HepG2 (cell line): ENCODE data around the gene LZTS2. TPM values are rescaled to one million over a fixed set of nuclear protein-coding genes. Genes with fewer than 3 reads are reported as not detected.

Experiments
- BCL6 ChIP-seq: IDR thresholded peaks from 2 replicates; pipeline ENCODE4 v1.6.1; 2016; ENCODE audit warnings: missing genetic modification reagents, missing compliant biosample characterization
- BRCA1 ChIP-seq: sonication (generic); formaldehyde crosslinking; IDR thresholded peaks from 2 replicates; pipeline ENCODE4 v1.4.0; 2020; ENCODE audit warnings: missing genetic modification reagents
- FIP1L1 ChIP-seq: fragments of 200-400 bp; formaldehyde crosslinking; IDR thresholded peaks from 2 replicates; pipeline ENCODE4 v1.6.1; 2018; ENCODE audit warnings: low read depth, mild to moderate bottlenecking, low read length, moderate library complexity, borderline replicate concordance; ENCODE audit not compliant: insufficient read depth
- HIC2 ChIP-seq: sonication (generic); formaldehyde crosslinking; IDR thresholded peaks from 2 replicates; pipeline ENCODE4 v1.9.0; 2022; ENCODE audit warnings: low read depth, missing genetic modification reagents
- HNRNPL ChIP-seq: fragments of 200-400 bp; formaldehyde crosslinking; IDR thresholded peaks from 2 replicates; pipeline ENCODE4 v1.6.1; 2017; ENCODE audit warnings: mild to moderate bottlenecking, low read depth, low read length
- KDM3A ChIP-seq: IDR thresholded peaks from 2 replicates; pipeline ENCODE4 v1.6.1; 2018; ENCODE audit warnings: low read depth, missing compliant biosample characterization
- SIX1 ChIP-seq: sonication (generic); formaldehyde crosslinking; IDR thresholded peaks from 2 replicates; pipeline ENCODE4 v1.4.0; 2020; ENCODE audit warnings: missing genetic modification reagents, borderline replicate concordance
- SMARCC2 ChIP-seq: fragments of 450-650 bp; IDR thresholded peaks from 2 replicates; pipeline ENCODE4 v1.6.1; 2017; ENCODE audit warnings: antibody characterized with exemption, mild to moderate bottlenecking
- SRF ChIP-seq: IDR thresholded peaks from 2 replicates; pipeline ENCODE4 v1.6.1; 2011; ENCODE audit warnings: mild to moderate bottlenecking, low read depth, low read length, moderate library complexity
- TGIF2 ChIP-seq: IDR thresholded peaks from 2 replicates; pipeline ENCODE4 v1.6.1; 2016; ENCODE audit warnings: control low read depth, missing compliant biosample characterization
- THAP11 ChIP-seq: IDR thresholded peaks from 2 replicates; pipeline ENCODE4 v1.6.1; 2016; ENCODE audit warnings: missing biosample characterization, missing genetic modification reagents
- ZBED4 ChIP-seq: sonication (generic); formaldehyde crosslinking; IDR thresholded peaks from 2 replicates; pipeline ENCODE4 v1.4.0; 2020; ENCODE audit warnings: missing genetic modification reagents, borderline replicate concordance
- ZFP36L2 ChIP-seq: sonication (generic); formaldehyde crosslinking; IDR thresholded peaks from 2 replicates; pipeline ENCODE4 v1.4.0; 2020; ENCODE audit warnings: missing genetic modification reagents
- ZNF263 ChIP-seq: sonication (generic); formaldehyde crosslinking; IDR thresholded peaks from 2 replicates; pipeline ENCODE4 v1.4.0; 2020; ENCODE audit warnings: missing genetic modification reagents
- ZNF430 ChIP-seq: sonication (generic); formaldehyde crosslinking; IDR thresholded peaks from 2 replicates; pipeline ENCODE4 v1.9.0; 2021; ENCODE audit warnings: mild to moderate bottlenecking, missing genetic modification reagents
- ZNF577 ChIP-seq: sonication (generic); formaldehyde crosslinking; IDR thresholded peaks from 2 replicates; pipeline ENCODE4 v1.4.0; 2020; ENCODE audit warnings: mild to moderate bottlenecking, low read depth, missing genetic modification reagents, borderline replicate concordance
- ZNF749 ChIP-seq: sonication (generic); formaldehyde crosslinking; IDR thresholded peaks from 2 replicates; pipeline ENCODE4 v1.8.0; 2022; ENCODE audit warnings: mild to moderate bottlenecking, missing genetic modification reagents, moderate library complexity, borderline replicate concordance
- ZNF788 ChIP-seq: sonication (generic); formaldehyde crosslinking; IDR thresholded peaks from 2 replicates; pipeline ENCODE4 v1.5.0; 2020; ENCODE audit warnings: mild to moderate bottlenecking, missing genetic modification reagents, borderline replicate concordance
- polyA plus RNA-seq, 8 experiments: library from polyadenylated mRNA; depleted of rRNA in 3 of 8; stranded (reverse) in 7 of 8; unstranded in 1 of 8; fragments of >200 nt; fragmentation: Illumina TruSeq in 4 of 8; extraction: Trizol in 4 of 8; gene quantifications; 2 replicates each; pipeline versions ENCODE4 v1.2.1 to v1.2.3, GENCODE V29; 2011 to 2016; ENCODE audit warnings: low read depth in 4 of 8, missing spikeins in 1 of 8, mixed read lengths in 1 of 8; ENCODE audit not compliant: insufficient read depth in 1 of 8
- total RNA-seq, 5 experiments: library from RNA; depleted of rRNA; stranded (reverse); fragments of >200 nt; fragmentation: Illumina TruSeq; extraction: Trizol; gene quantifications; 2 replicates each; pipeline ENCODE4 v1.2.3, GENCODE V29; 2016; ENCODE audit warnings: low read depth in 1 of 5
- TF ChIP-seq, protein P1 (sequence below): sonication (generic); formaldehyde crosslinking; IDR thresholded peaks from 2 replicates; pipeline ENCODE4 v1.5.0; 2020; ENCODE audit warnings: missing genetic modification reagents
- TF ChIP-seq, protein P2 (sequence below), 2 experiments: sonication (generic) in 1 of 2; formaldehyde crosslinking in 1 of 2; IDR thresholded peaks; 2 replicates each; pipeline versions ENCODE4 v1.4.0 to v1.6.1; 2018 to 2020; ENCODE audit warnings: missing genetic modification reagents in 2 of 2, borderline replicate concordance in 1 of 2, low read depth in 1 of 2, mild to moderate bottlenecking in 1 of 2, missing biosample characterization in 1 of 2

The LZTS2 gene
- total and polyA plus RNA-seq, 2 of the 13 experiments (the other 11 are each of a cell fraction or from before 2014, with no cell fraction given), result 43.6 to 65.6 TPM

GRCh38 chr10:101042667-101043362, 43.2 kb downstream of the LZTS2 start (continued):
- TF ChIP-seq ZBED4 (CRISPR knock-in tag) (0 out of 2 replicates have a peak, but pooled peaks have one; percentile 36), BRCA1 (CRISPR knock-in tag) (no peak), ZNF749 (CRISPR knock-in tag) (no peak), FIP1L1 (no peak), SMARCC2 (no peak), KDM3A (CRISPR knock-in tag) (no peak), TGIF2 (peak; percentile 41; the same call in 1 of the 2 replicates), SRF (0 out of 2 replicates have a peak, but pooled peaks have one; percentile 6), BCL6 (CRISPR knock-in tag) (peak; percentile 89), ZNF577 (no peak), HNRNPL (0 out of 2 replicates have a peak, but pooled peaks have one; percentile 37), ZNF263 (CRISPR knock-in tag) (no peak), THAP11 (peak; percentile 64; the same call in 1 of the 2 replicates), SIX1 (no peak), HIC2 (CRISPR knock-in tag) (no peak), ZFP36L2 (CRISPR knock-in tag) (no peak), ZNF788 (CRISPR knock-in tag) (no peak), ZNF430 (CRISPR knock-in tag) (peak; percentile 71)
- TF ChIP-seq, protein P1, sequence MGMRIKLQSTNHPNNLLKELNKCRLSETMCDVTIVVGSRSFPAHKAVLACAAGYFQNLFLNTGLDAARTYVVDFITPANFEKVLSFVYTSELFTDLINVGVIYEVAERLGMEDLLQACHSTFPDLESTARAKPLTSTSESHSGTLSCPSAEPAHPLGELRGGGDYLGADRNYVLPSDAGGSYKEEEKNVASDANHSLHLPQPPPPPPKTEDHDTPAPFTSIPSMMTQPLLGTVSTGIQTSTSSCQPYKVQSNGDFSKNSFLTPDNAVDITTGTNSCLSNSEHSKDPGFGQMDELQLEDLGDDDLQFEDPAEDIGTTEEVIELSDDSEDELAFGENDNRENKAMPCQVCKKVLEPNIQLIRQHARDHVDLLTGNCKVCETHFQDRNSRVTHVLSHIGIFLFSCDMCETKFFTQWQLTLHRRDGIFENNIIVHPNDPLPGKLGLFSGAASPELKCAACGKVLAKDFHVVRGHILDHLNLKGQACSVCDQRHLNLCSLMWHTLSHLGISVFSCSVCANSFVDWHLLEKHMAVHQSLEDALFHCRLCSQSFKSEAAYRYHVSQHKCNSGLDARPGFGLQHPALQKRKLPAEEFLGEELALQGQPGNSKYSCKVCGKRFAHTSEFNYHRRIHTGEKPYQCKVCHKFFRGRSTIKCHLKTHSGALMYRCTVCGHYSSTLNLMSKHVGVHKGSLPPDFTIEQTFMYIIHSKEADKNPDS, result no peak
- TF ChIP-seq, protein P2, sequence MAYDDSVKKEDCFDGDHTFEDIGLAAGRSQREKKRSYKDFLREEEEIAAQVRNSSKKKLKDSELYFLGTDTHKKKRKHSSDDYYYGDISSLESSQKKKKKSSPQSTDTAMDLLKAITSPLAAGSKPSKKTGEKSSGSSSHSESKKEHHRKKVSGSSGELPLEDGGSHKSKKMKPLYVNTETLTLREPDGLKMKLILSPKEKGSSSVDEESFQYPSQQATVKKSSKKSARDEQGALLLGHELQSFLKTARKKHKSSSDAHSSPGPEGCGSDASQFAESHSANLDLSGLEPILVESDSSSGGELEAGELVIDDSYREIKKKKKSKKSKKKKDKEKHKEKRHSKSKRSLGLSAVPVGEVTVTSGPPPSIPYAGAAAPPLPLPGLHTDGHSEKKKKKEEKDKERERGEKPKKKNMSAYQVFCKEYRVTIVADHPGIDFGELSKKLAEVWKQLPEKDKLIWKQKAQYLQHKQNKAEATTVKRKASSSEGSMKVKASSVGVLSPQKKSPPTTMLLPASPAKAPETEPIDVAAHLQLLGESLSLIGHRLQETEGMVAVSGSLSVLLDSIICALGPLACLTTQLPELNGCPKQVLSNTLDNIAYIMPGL (CRISPR knock-in tag; IDR thresholded peaks at IDR 0.05; ENCODE audit: borderline replicate concordance in 1 of 2, low read depth in 1 of 2), result peak; percentile 38 to 45; a peak in 2 of 4 replicates
